GM19193 (cell line): Measurements from ENCODE around the gene CDC42EP3.
A peak's percentile ranks its signal among the peaks of the same experiment; 100 is the strongest.

ENCODE experiments used
- POLR2A ChIP-seq: IDR thresholded peaks from 4 replicates; pipeline ENCODE4 v1.6.1; 2011; ENCODE audit not compliant: insufficient read depth, insufficient read length; ENCODE audit errors: extremely low read depth

The CDC42EP3 gene

DNA sequence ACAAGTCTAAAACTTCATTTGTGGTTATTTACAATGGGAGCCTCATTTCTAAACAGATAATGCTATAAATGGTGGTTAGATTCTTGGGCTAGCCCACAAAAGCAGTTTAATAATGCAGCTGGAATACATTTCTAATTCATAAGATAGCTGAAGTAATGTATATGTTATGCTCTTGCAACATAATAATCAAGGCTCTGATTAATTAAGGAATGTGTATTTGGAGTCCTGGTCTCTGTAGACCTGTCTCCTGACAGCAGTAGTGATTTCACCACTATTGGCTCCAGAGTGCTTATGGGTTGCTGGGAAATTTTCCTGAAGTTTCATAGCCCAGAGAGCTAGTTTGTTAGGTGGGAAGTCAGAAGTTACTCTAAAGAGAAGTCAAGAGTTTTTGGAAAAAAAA lies 21.3 kb upstream of the CDC42EP3 start:
- TF ChIP-seq POLR2A: no peak

DNA sequence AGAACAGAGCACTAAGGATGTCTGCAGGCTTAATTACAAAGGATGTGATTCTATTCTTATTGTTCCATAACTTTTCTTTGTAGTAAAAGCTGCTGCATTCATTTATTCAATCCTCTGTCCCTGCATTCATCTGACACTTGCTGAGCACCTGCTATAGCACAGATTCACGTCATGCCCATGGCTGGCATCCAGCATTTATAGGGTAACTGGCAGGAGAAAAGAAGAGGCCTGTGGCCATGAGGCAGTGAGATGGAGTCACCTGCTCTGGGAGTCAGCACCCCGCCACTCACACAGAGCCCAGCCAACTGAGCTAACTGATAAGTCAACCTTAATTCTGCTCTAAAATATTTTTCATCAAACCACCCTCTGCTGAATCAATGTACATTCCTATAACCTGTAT lies 18.3 kb upstream of the CDC42EP3 start:
- no peak for TF ChIP-seq POLR2A

DNA sequence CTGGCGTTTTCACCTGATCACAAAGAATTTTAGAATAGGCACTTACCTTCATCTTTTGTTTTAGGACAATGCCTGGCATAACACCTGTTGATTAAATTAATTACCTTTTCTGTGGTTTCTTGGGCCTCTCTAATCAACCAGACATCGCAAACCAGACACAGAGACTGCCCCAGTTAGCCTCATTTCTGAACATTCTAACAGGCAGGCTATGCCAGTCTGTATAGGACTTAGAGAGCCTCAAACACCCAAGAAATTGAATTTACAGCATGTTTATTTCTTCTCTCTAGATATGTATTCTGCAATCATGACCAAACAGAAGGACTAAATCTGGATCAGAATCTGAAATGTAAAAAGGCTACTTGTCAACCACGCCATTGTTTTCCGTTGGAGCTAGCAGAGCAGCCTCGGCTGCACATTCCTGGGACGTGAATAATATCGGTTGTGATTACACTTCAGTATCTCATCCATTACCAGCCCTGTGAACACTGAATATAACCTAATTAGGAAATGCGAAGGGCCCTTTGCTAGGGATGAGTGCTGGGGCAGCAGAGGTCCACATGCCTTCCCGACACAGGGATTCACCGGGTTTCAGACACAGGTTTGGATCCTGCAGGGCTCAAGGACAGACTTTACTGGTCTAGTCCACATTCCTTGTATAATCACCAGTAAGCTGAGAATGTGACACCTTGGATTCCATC lies 17.5 kb upstream of the CDC42EP3 start:
- no peak for TF ChIP-seq POLR2A

DNA sequence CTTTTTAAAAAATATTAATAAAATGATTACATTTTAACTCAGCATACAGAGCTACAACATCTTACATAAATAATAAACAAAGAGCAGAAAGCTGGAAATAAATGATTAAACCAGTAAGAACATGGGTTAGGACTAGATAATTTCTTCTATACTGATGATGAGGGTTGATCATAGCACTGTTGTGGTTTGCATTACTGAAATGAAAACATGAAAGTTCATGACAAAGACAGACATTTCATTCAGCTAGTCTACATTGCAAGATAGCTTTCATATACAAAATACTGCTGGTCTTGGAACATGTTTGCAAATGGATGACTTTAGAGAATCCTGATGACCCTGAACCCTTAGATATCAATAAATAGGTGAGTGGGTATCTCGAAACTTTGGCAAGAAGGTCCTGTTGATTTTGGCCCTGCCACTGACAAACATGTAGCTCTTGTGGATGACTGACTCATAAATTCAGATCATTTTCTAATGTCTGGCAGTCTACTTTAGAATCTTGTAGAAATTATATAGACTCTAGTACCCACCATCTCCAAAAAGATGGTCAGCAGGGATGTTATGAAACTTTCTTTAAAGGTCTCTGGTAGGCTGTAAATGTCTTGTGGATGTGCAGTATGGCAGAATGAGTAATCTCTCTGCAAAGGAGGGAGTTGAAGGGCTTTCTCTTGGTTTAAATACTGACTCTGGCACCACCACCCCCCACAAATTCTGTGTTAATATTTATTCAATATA lies 15.5 kb upstream of the CDC42EP3 start:
- no peak for TF ChIP-seq POLR2A

DNA sequence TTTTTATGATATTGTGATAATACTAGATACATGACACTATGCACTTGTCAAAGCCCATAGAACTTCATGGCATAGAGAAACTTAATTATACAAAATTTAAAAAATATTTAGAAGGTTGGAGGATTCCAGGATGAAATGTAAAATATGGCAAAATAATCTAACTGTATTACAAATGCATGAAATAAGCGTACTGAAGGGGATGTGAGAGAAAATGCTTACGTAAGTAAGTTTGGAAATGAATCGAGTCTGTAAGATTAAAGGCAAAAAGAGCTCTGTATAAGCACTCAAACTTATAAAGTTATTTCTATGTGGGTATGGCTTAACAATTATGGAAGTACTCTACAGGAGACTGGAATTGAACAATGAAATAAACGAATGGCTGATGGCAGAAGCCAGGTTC lies 13.4 kb upstream of the CDC42EP3 start:
- no peak for TF ChIP-seq POLR2A

DNA sequence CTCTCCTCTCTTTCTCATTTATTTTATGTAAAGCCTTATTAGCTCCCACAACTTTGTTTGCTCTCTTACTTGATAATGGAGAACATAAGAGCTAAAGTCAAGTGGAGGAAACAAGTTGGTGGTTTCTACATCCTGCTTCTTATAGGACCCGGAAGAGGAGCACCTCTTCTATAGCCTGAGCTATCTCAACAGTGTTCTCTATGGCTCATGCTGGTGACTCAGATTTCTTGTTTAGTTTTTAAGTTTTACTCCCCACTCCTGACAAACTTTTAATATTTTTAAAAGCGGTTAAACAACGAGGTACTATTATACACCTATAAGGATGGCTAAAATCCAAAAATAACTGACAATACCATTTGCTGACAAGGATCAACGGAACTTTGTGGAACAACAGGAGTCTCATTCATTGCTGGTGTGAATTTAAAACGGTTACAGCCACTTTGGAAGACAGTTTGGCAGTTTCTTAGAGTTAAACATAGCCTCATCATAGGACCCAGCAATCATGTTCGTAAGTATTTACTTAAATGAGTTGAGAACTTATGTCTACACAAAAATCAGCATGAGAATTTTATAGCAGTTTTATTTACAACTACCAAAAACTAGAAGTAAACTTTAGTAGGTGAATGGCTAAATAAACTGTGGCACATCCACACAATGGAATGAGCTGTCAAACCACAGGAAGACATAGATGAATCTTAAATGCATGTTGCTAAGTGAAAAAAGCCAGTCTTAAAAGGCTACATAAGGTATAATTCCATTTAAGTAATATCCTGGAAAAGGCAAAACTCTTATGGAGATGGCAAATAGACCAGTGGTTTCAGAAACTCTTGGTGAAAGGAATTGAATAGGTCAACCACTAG lies 12.7 kb upstream of the CDC42EP3 start:
- TF ChIP-seq POLR2A: no peak

DNA sequence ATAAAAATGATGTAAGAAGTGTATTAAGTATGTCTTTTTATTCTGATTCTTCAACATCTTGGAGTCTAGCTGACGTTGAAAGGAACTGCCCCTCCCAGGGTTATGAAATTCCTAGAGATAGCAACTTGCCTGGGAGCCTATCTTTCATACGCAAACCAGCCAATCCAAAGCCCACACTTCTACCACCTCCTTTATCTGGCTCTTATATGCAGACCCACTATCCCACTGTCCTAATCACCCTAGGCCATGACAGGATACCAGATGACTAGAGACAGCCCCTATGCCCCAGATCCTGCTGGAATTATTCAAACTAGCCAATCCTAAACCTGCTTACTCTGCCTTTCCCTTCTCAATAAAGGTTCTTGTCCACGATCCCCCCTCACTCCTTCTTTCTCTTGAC lies 11.8 kb upstream of the CDC42EP3 start:
- TF ChIP-seq POLR2A: no peak

DNA sequence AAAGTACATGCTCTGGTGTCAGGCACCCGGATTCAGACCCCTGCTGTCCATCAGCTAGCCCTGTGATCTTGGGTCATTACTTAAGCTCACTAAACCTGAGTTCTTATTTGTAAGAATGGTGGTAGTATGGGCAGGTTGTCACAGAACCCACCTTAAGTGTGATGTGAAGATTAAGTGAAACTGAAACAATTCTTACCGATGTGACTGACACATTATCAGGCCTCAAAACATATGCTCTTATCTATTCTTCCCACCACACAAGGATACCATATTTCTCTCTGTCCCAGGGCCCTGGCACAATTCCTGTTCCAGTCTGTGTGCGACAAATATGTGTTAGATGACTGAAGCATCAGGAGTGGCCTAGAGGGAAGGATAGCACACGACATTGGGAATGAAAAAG lies 11.0 kb upstream of the CDC42EP3 start:
- TF ChIP-seq POLR2A: no peak

DNA sequence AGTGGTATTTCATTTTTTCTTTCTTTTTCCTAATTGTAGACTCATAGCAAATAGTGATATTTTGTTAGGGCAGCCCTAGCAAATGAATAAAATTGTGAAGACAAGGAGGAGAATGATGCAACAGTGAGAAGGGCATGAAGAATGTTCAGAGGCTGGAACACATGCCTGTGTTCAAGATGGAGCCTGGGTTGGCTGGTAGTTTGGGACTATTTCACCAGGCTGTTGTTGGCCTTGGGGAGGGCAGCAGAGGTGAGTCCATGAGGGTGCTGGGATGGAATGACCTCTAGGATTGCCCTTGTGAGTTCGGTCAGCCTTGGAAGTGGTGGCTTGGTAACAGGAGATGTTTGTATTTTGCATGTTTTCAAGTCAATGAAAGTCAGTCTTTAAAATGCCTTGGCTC lies 10.1 kb upstream of the CDC42EP3 start:
- TF ChIP-seq POLR2A: no peak

DNA sequence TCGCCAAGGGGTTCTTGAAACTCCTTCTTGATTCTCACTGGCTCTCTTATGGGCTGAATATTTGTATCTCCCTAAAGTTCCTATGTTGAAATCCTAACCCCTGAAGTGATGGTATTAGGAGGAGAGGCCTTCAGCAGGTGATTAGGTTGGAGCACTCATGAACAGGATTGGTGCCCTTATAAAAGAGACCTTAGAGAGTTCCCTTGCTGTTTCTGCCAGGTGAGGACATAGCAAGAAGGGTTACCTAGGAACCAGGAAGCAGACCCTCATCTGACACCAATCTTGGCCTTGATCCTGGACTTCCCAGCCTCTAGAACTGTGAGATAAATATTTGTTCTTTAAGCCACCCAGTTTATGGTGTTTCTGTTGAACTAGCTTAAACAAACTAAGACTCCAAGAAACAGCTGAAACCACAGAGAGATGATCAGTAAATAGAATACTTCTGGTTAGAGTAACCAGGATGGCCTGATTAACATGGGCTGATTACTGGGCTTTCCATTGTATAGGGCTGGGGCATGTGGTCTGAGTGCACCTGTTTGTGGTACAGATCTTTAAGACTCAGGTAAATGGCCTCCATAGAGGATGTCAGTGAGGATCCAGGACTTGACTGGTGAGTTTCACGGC lies 7.7 kb upstream of the CDC42EP3 start:
- TF ChIP-seq POLR2A: no peak

DNA sequence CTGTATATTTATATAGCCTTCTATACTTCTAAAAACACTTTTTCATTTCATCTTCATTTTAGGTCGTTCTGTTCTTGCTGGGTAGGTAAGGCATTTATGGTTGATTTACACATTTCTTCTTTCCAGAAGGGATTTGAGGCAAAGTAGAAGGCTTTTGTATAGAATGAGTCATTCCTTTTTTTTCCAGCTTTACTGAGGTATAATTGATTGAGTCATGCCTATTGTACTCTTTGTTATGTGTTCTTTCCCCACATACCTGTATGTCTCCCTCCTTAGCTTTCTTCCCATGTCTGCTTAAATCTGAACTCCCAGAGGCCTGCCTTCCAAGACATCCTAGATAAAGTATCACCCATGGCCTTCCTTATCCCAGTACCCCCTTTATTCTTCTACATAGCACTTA lies 4.8 kb upstream of the CDC42EP3 start:
- TF ChIP-seq POLR2A: no peak

DNA sequence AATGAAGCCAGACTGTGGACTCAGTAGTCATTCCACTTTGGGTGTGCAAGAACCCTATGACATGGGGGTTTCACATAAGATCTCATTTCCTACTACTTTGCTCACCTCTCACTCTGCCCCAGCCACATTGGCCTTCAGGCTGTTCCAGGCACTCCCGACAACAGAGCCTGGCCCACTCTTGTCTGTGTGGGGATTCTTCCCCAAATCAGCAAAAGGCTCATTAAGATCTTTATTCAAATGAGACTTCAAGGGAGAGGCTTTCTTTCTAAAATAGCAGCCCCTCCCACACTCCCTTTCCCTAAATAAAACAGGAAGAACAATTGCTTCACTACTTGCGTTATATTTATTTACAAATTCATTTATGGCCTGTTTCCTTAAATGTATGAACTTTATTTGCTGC lies 3.5 kb upstream of the CDC42EP3 start:
- no peak for TF ChIP-seq POLR2A

DNA sequence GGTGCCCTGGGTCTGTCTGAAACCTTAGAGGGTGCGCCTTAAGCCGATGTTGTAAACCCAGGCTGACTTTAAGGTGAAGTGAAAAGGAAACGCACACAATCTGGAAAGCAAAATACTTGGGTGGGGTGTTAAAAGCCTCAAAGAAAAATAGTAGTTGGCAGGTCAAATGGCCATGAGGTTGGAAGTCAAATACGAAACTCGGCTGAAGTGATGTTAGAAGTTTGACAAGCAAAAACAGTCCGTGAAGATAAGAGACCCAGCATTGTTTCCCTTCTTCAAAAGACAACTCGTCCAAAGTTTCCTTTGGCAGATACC lies 1.4 kb upstream of the CDC42EP3 start:
- TF ChIP-seq POLR2A: no peak

DNA sequence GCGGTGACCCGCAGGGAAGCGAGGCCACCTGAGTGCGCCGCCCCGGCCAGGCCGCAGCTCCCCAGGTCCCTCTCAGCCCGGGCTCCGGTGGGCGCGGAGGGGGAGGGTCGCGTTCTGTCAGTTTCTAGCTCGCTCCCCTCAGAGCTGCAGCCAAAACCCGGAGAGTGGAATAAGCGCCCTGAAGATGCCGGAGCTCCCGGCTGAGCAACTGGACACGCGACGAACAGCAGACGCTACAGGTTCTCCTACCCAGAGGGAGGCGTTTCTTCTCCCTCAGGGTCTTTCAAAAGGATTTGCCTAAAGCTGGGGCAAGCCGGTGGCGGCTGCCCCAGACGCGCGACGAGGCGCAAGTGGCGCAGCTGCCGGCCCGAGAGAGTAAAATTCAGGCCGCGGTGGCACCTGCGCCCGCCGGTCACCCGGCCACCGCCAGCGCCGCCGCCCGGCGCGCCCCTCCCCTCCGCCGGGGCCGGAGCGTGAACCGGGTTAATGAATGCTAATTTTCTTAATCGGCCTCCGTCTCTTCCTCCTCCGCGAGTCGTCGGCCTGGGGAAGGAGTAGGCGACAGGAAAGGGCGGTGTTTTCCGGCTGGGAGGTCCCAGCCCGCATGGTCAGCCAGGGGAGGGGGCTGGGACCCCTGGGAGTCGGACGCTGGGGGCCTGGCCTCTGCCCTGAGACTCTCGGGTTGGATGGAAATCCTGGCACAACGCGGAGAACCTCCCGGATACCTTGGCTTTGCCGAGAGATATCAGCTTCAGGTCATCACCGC lies 845 bp upstream of the CDC42EP3 start:
- TF ChIP-seq POLR2A: peak; percentile 54

DNA sequence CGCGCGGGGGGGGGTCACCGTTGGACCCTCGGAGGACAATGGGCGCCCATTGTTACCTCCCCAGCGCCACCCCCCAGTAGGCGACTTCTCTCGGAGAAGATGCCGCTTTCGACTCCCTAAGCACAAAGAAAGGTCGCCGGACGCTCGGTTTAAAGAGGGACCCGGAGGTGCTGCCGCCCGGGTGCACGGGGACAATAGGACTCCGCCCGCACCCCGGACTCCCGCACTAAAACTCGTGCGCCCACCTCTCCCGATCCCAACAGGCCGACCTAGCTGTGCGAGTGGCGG lies 318 bp upstream of the CDC42EP3 start:
- no peak for TF ChIP-seq POLR2A

DNA sequence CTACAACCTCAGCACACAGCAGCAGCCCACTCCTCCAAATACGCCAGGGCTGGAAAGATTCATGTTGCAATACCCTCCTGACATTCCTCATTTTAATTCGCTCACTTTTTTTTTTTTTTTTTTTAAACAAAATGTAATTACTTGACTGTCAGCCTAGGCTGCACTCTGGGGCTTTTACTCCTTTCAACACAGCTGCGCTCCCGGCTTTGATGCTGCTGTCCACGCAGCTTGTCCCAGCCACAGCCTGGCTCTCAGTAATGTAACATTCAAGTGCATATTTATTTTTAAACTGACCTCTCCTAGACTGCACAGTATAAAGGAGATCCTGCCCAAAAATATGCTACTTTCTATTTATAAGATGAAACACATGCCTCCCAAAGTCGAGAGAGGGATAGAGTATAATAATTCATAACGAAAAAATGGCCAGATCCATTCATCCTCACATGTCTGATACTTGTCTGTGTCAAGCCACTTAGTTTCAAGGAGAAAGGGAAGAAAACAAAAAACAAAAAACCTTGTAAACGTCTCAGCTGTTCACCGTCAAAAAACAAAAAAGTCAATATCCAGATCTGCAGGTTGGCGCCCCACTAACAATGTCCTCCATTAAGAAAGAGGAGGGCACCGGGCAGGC lies 949 bp downstream of the CDC42EP3 start:
- TF ChIP-seq POLR2A: no peak
